GM23338 (cell line): ENCODE measurements around the gene GHRL. TPM values are rescaled to one million over a fixed set of nuclear protein-coding genes. Genes with fewer than 3 reads are reported as not detected.

Experiments
- ATAC-seq: fragments of 200-7000 bp; cut with Tn5 transposase; 3 replicates; pipeline ENCODE4 v1.9.1; 2020
- DNase-seq: peaks from one replicate; pipeline ENCODE4 v3.0.0-alpha.2; 2015; ENCODE audit warnings: low spot score
- H2AFZ ChIP-seq: fragments of 200-600 bp; sonication (generic); 2 replicates; pipeline ENCODE4 v1.8.0; 2016; ENCODE audit warnings: antibody characterized with exemption, mild to moderate bottlenecking, moderate library complexity
- H3F3A ChIP-seq: fragments of 200-600 bp; sonication (generic); replicated peaks from 2 replicates; pipeline ENCODE4 v1.8.0; 2017; ENCODE audit warnings: antibody characterized with exemption, mixed run types, low read depth
- H3K27ac ChIP-seq: fragments of 200-600 bp; sonication (generic); 2 replicates; pipeline ENCODE4 v1.6.1; 2016; ENCODE audit warnings: low read depth
- H3K27me3 ChIP-seq: fragments of 200-600 bp; sonication (generic); 2 replicates; pipeline ENCODE4 v1.8.0; 2016; ENCODE audit warnings: mild to moderate bottlenecking, mixed run types, moderate library complexity; ENCODE audit not compliant: insufficient read depth
- H3K36me3 ChIP-seq: fragments of 200-600 bp; sonication (generic); 2 replicates; pipeline ENCODE4 v1.8.0; 2016; ENCODE audit warnings: mild to moderate bottlenecking; ENCODE audit not compliant: insufficient read depth
- H3K4me1 ChIP-seq: fragments of 200-600 bp; sonication (generic); 2 replicates; pipeline ENCODE4 v1.8.0; 2016; ENCODE audit warnings: mild to moderate bottlenecking, moderate library complexity; ENCODE audit not compliant: insufficient read depth
- H3K4me2 ChIP-seq: fragments of 200-600 bp; sonication (generic); 2 replicates; pipeline ENCODE4 v1.7.1; 2017; ENCODE audit warnings: mixed run types
- H3K4me3 ChIP-seq: fragments of 200-600 bp; sonication (generic); 2 replicates; pipeline ENCODE4 v1.6.1; 2016; ENCODE audit warnings: mixed run types
- H3K79me2 ChIP-seq: fragments of 200-600 bp; sonication (generic); replicated peaks from 2 replicates; pipeline ENCODE4 v1.8.0; 2017; ENCODE audit warnings: mild to moderate bottlenecking; ENCODE audit not compliant: insufficient read depth
- H3K9me2 ChIP-seq: fragments of 200-600 bp; sonication (generic); 2 replicates; pipeline ENCODE4 v1.8.0; 2017; ENCODE audit not compliant: insufficient read depth
- H4K20me1 ChIP-seq: fragments of 200-600 bp; sonication (generic); replicated peaks from 2 replicates; pipeline ENCODE4 v1.8.0; 2017; ENCODE audit warnings: mild to moderate bottlenecking; ENCODE audit not compliant: insufficient read depth
- H3K27ac Mint-ChIP-seq: 2 replicates; pipeline ENCODE4 v1.8.0; 2020; ENCODE audit warnings: inconsistent platforms, mild to moderate bottlenecking, moderate library complexity, mixed read lengths
- H3K27me3 Mint-ChIP-seq: 3 replicates; pipeline ENCODE4 v1.8.0; 2022; ENCODE audit warnings: low read depth, mild to moderate bottlenecking, moderate library complexity, mixed read lengths, inconsistent platforms; ENCODE audit not compliant: insufficient read depth, poor library complexity
- H3K36me3 Mint-ChIP-seq: 3 replicates; pipeline ENCODE4 v1.8.0; 2021; ENCODE audit warnings: low read depth, mild to moderate bottlenecking, inconsistent platforms, moderate library complexity, mixed read lengths
- H3K4me1 Mint-ChIP-seq: 3 replicates; pipeline ENCODE4 v1.8.0; 2020; ENCODE audit warnings: mild to moderate bottlenecking, inconsistent platforms, mixed read lengths
- H3K4me3 Mint-ChIP-seq: 3 replicates; pipeline ENCODE4 v1.8.0; 2021; ENCODE audit warnings: moderate library complexity, mild to moderate bottlenecking, inconsistent platforms, mixed read lengths
- H3K9me3 Mint-ChIP-seq: 3 replicates; pipeline ENCODE4 v1.8.0; 2020; ENCODE audit warnings: moderate library complexity, mild to moderate bottlenecking, inconsistent platforms, mixed read lengths
- CREB1 ChIP-seq: fragments of 250-450 bp; sonication (Bioruptor Pico); IDR thresholded peaks from 2 replicates; pipeline ENCODE4 v1.5.0; 2020; ENCODE audit warnings: low read depth, mild to moderate bottlenecking, moderate library complexity
- CTCF ChIP-seq, 2 experiments: fragments of 200-600 bp in 1 of 2; sonication (generic) in 1 of 2; conservative IDR thresholded peaks; 2 replicates each; pipeline versions ENCODE4 v1.5.1 to v1.6.1; 2016 to 2017; ENCODE audit warnings: antibody characterized with exemption in 2 of 2, low read depth in 2 of 2, mild to moderate bottlenecking in 2 of 2, moderate library complexity in 1 of 2
- ETS1 ChIP-seq: IDR thresholded peaks from 2 replicates; pipeline ENCODE4 v1.6.1; 2016; ENCODE audit warnings: antibody characterized with exemption
- EZH2 ChIP-seq: fragments of 200-600 bp; sonication (generic); IDR thresholded peaks from one replicate; pipeline ENCODE4 v1.8.0; 2017; ENCODE audit warnings: antibody characterized with exemption, mild to moderate bottlenecking, low read depth; ENCODE audit not compliant: unreplicated experiment
- EZH2phosphoT487 ChIP-seq: fragments of 200-600 bp; sonication (generic); IDR thresholded peaks from one replicate; pipeline ENCODE4 v1.8.1; 2018; ENCODE audit warnings: antibody characterized with exemption; ENCODE audit not compliant: unreplicated experiment
- NANOG ChIP-seq: IDR thresholded peaks from 2 replicates; pipeline ENCODE4 v1.6.1; 2016; ENCODE audit warnings: antibody characterized with exemption, borderline replicate concordance
- POLR2AphosphoS5 ChIP-seq: IDR thresholded peaks from 2 replicates; pipeline ENCODE4 v1.6.1; 2016; ENCODE audit warnings: antibody characterized with exemption, low read depth
- ZNF462 ChIP-seq: fragments of 250-450 bp; sonication (Bioruptor Pico); IDR thresholded peaks from 2 replicates; pipeline ENCODE4 v1.5.0; 2020; ENCODE audit warnings: mild to moderate bottlenecking, moderate library complexity
- polyA plus RNA-seq: library from polyadenylated mRNA; unstranded; fragments of >200 nt; fragmentation: Nextera tagmentation; extraction: Ambion mirVana; gene quantifications from 2 replicates; pipeline ENCODE4 v1.2.1, GENCODE V29; 2016
- total RNA-seq: library from RNA; depleted of rRNA; stranded (reverse); fragments of >200 nt; shearing (Covaris generic); gene quantifications from 2 replicates; pipeline ENCODE4 v1.2.3, GENCODE V29; 2014

Gene GHRL
- total and polyA plus RNA-seq, 2 experiments from 2014 or later: 0.78 TPM; not detected in 1

GRCh38 chr3:10283638-10284037 lies 9.1 kb downstream of the GHRL start:
- Histone ChIP-seq H2AFZ (no peak overlapping the region), H3K4me3 (no peak overlapping the region), H3K4me2 (no peak overlapping the region), H3K27ac (no peak overlapping the region), H3F3A (no peaks in the 10 kb centered on the region), H3K27me3 (no peaks in the 10 kb centered on the region), H3K36me3 (peaks cover 7% of the 10 kb centered on the region; the same call in 1 of the 2 replicates), H3K79me2 (no peaks in the 10 kb centered on the region), H4K20me1 (peaks cover 3% of the 10 kb centered on the region; the same call in 1 of the 2 replicates), H3K4me1 (peaks cover 8% of the 10 kb centered on the region; the same call in 1 of the 2 replicates), H3K9me2 (no peaks in the 10 kb centered on the region)
- DNase-seq (no peak), ATAC-seq (no peak)
- TF ChIP-seq EZH2: no peak
- TF ChIP-seq EZH2phosphoT487: no peak
- TF ChIP-seq CTCF (conservative IDR thresholded peaks at IDR 0.05; ENCODE audit: low read depth in 2 of 2): no peak
- no peak for TF ChIP-seq NANOG
- no peak for TF ChIP-seq ZNF462 (CRISPR knock-in tag)
- no peak for TF ChIP-seq POLR2AphosphoS5
- no peak for TF ChIP-seq ETS1
- TF ChIP-seq CREB1 (CRISPR knock-in tag): no peak
- Mint-ChIP-seq H3K27ac (no peak overlapping the region), H3K36me3 (peaks cover 37% of the 10 kb centered on the region), H3K4me1 (peaks cover 15% of the 10 kb centered on the region), H3K9me3 (no peaks in the 10 kb centered on the region), H3K4me3 (no peak overlapping the region), H3K27me3 (peaks cover 10% of the 10 kb centered on the region)
